HepG2 (cell line): ENCODE measurements around the gene LRRC32. TPM values are rescaled to one million over a fixed set of nuclear protein-coding genes. Genes with fewer than 3 reads are reported as not detected.

Experiments used
- ATAC-seq: fragments of 200-7000 bp; cut with Tn5 transposase; 3 replicates; pipeline ENCODE4 v1.9.1; 2020; ENCODE audit warnings: mild to moderate bottlenecking, moderate library complexity
- BruUV-seq: library from RNA; stranded (reverse); fragments of 400-500 nt; replicated peaks from 2 replicates; lab custom pipeline; 2021; lab: Mats Ljungman, UMichigan
- CTCF ChIA-PET: fragments of 300-600 bp; formaldehyde crosslinking; extraction: SDS; loops from one replicate; lab custom pipeline; 2021; ENCODE audit warnings: low total read pairs, inconsistent platforms, low intra/inter-chr PET ratio; lab: Yijun Ruan, JAX
- POLR2A ChIA-PET: fragments of 350-600 bp; sonication (Branson Sonifier 250); formaldehyde crosslinking; loops from one replicate; lab custom pipeline; 2020; ENCODE audit warnings: antibody characterized with exemption, inconsistent platforms; lab: Yijun Ruan, JAX
- DNase-seq: peaks from one replicate; pipeline ENCODE4 v3.0.0-alpha.2; 2015; ENCODE audit warnings: low spot score
- FAIRE-seq: peaks from 3 replicates; lab custom pipeline; 2011; peaks lifted over from hg19 to GRCh38; lab: Jason Lieb, UNC
- H2AFZ ChIP-seq: one replicate; pipeline ENCODE4 v1.6.1; 2011; ENCODE audit warnings: low read length, inconsistent platforms
- H3K27ac ChIP-seq: fragments of 300-600 bp; 3 replicates; pipeline ENCODE4 v1.8.0; 2011; ENCODE audit warnings: mixed run types, mild to moderate bottlenecking, mixed read lengths, low read length, inconsistent platforms; ENCODE audit not compliant: insufficient read depth; ENCODE audit errors: extremely low read length
- H3K27me3 ChIP-seq, 2 experiments: fragments of 200-600 bp in 1 of 2; 2 replicates in 1 of 2; 3 replicates in 1 of 2; pipeline versions ENCODE4 v1.6.0 to v1.8.0; 2011; ENCODE audit warnings: low read length in 2 of 2, mild to moderate bottlenecking in 2 of 2, moderate library complexity in 2 of 2, inconsistent platforms in 1 of 2; ENCODE audit not compliant: insufficient read depth in 2 of 2, control insufficient read depth in 1 of 2
- H3K36me3 ChIP-seq, 2 experiments: fragments of 200-600 bp in 1 of 2; replicated peaks in 1 of 2; 2 replicates in 1 of 2; 3 replicates in 1 of 2; pipeline versions ENCODE4 v1.5.1 to v1.8.0; 2011; ENCODE audit warnings: low read length in 2 of 2, inconsistent platforms in 1 of 2; ENCODE audit not compliant: insufficient read depth in 2 of 2, control insufficient read depth in 1 of 2
- H3K4me1 ChIP-seq: 2 replicates; pipeline ENCODE4 v1.5.1; 2012; ENCODE audit warnings: low read length, inconsistent platforms; ENCODE audit not compliant: insufficient read depth
- H3K4me2 ChIP-seq: 2 replicates; pipeline ENCODE4 v1.6.0; 2011; ENCODE audit warnings: low read depth, low read length, inconsistent platforms
- H3K4me3 ChIP-seq, 3 experiments: fragments of 200-600 bp in 1 of 3; sonication (generic), shearing (Covaris generic) in 1 of 3; replicated peaks in 1 of 3; 2 replicates each; pipeline ENCODE4 v1.5.1; 2011 to 2016; ENCODE audit warnings: low read length in 3 of 3, inconsistent platforms in 2 of 3, low read depth in 2 of 3, mild to moderate bottlenecking in 2 of 3, control low read depth in 1 of 3, mixed read lengths in 1 of 3; ENCODE audit not compliant: insufficient read depth in 1 of 3
- H3K79me2 ChIP-seq: one replicate; pipeline ENCODE4 v1.6.1; 2011; ENCODE audit warnings: low read length, inconsistent platforms; ENCODE audit not compliant: insufficient read depth
- H3K9ac ChIP-seq: 2 replicates; pipeline ENCODE4 v1.6.0; 2011; ENCODE audit warnings: mild to moderate bottlenecking, low read depth, low read length, inconsistent platforms; ENCODE audit not compliant: insufficient read depth
- H3K9me3 ChIP-seq: 2 replicates; pipeline ENCODE4 v1.5.1; 2012; ENCODE audit warnings: mild to moderate bottlenecking, low read length
- H4K20me1 ChIP-seq: 2 replicates; pipeline ENCODE4 v1.6.0; 2011; ENCODE audit warnings: inconsistent platforms, mild to moderate bottlenecking, low read length, moderate library complexity; ENCODE audit not compliant: insufficient read depth
- BORCS8-MEF2B ChIP-seq: sonication (generic); formaldehyde crosslinking; IDR thresholded peaks from 2 replicates; pipeline ENCODE4 v1.8.0; 2022; ENCODE audit warnings: mild to moderate bottlenecking, missing genetic modification reagents
- ETV6 ChIP-seq: sonication (generic); formaldehyde crosslinking; conservative IDR thresholded peaks from 2 replicates; pipeline ENCODE4 v1.4.0; 2020; ENCODE audit warnings: missing genetic modification reagents
- GPBP1L1 ChIP-seq: sonication (generic); formaldehyde crosslinking; IDR thresholded peaks from 2 replicates; pipeline ENCODE4 v1.5.0; 2020; ENCODE audit warnings: mild to moderate bottlenecking, missing genetic modification reagents
- MXD4 ChIP-seq: IDR thresholded peaks from 2 replicates; pipeline ENCODE4 v1.6.1; 2016; ENCODE audit warnings: mild to moderate bottlenecking, missing biosample characterization, missing genetic modification reagents
- NFIB ChIP-seq: sonication (generic); formaldehyde crosslinking; IDR thresholded peaks from 2 replicates; pipeline ENCODE4 v1.9.0; 2021; ENCODE audit warnings: missing genetic modification reagents, mild to moderate bottlenecking, borderline replicate concordance
- PITX1 ChIP-seq: sonication (generic); formaldehyde crosslinking; IDR thresholded peaks from 2 replicates; pipeline ENCODE4 v1.5.1; 2020; ENCODE audit warnings: mild to moderate bottlenecking, missing genetic modification reagents
- REST ChIP-seq, 2 experiments: IDR thresholded peaks; 2 replicates each; pipeline ENCODE4 v1.6.1; 2011 to 2012; ENCODE audit warnings: low read length in 2 of 2, borderline replicate concordance in 1 of 2, low read depth in 1 of 2, mild to moderate bottlenecking in 1 of 2, moderate library complexity in 1 of 2
- RFX1 ChIP-seq: fragments of 450-650 bp; IDR thresholded peaks from 2 replicates; pipeline ENCODE4 v1.6.1; 2017
- TBX3 ChIP-seq: fragments of 450-650 bp; IDR thresholded peaks from 2 replicates; pipeline ENCODE4 v1.6.1; 2017; ENCODE audit warnings: antibody characterized with exemption, mild to moderate bottlenecking, inconsistent platforms, borderline replicate concordance
- ZBTB21 ChIP-seq: sonication (generic); formaldehyde crosslinking; IDR thresholded peaks from 2 replicates; pipeline ENCODE4 v1.4.0; 2020; ENCODE audit warnings: missing genetic modification reagents
- ZBTB33 ChIP-seq: sonication (generic); formaldehyde crosslinking; IDR thresholded peaks from 2 replicates; pipeline ENCODE4 v1.4.0; 2020; ENCODE audit warnings: missing genetic modification reagents
- ZFY ChIP-seq: sonication (generic); formaldehyde crosslinking; IDR thresholded peaks from 2 replicates; pipeline ENCODE4 v1.4.0; 2020; ENCODE audit warnings: missing genetic modification reagents
- ZNF138 ChIP-seq: sonication (generic); formaldehyde crosslinking; IDR thresholded peaks from 2 replicates; pipeline ENCODE4 v1.5.0; 2020; ENCODE audit warnings: mild to moderate bottlenecking, low read depth, missing genetic modification reagents
- ZNF224 ChIP-seq: sonication (generic); formaldehyde crosslinking; IDR thresholded peaks from 2 replicates; pipeline ENCODE4 v1.5.0; 2020; ENCODE audit warnings: mild to moderate bottlenecking, missing genetic modification reagents
- ZNF678 ChIP-seq: sonication (generic); formaldehyde crosslinking; IDR thresholded peaks from 2 replicates; pipeline ENCODE4 v1.4.0; 2020; ENCODE audit warnings: mild to moderate bottlenecking, missing genetic modification reagents
- ZNF749 ChIP-seq: sonication (generic); formaldehyde crosslinking; IDR thresholded peaks from 2 replicates; pipeline ENCODE4 v1.8.0; 2022; ENCODE audit warnings: mild to moderate bottlenecking, missing genetic modification reagents, moderate library complexity, borderline replicate concordance
- ZSCAN31 ChIP-seq: sonication (generic); formaldehyde crosslinking; IDR thresholded peaks from 2 replicates; pipeline ENCODE4 v1.5.0; 2020; ENCODE audit warnings: low read depth, mild to moderate bottlenecking, missing genetic modification reagents
- WGBS: methylation state at CpG from one replicate; pipeline ENCODE4 v1.1.6; 2017; ENCODE audit warnings: low lambda C conversion rate; 5-methylcytosine and 5-hydroxymethylcytosine counted together
- in situ Hi-C: cut with HindIII; loops from 2 replicates; pipeline ENCODE4 v1.10.0; 2017; ENCODE audit warnings: low pct_unique_long_range_greater_than_20kb; ENCODE audit not compliant: extremely low pct_ligation_motif_present
- intact Hi-C: fragments of 100-400 bp; cut with micrococcal nuclease; formaldehyde crosslinking; loops from one replicate; pipeline ENCODE4 v1.10.0; 2022; ENCODE audit not compliant: unreplicated experiment
- polyA plus RNA-seq, 8 experiments: library from polyadenylated mRNA; depleted of rRNA in 3 of 8; stranded (reverse) in 7 of 8; unstranded in 1 of 8; fragments of >200 nt; fragmentation: Illumina TruSeq in 4 of 8; extraction: Trizol in 4 of 8; gene quantifications; 2 replicates each; pipeline versions ENCODE4 v1.2.1 to v1.2.3, GENCODE V29; 2011 to 2016; ENCODE audit warnings: low read depth in 4 of 8, missing spikeins in 1 of 8, mixed read lengths in 1 of 8; ENCODE audit not compliant: insufficient read depth in 1 of 8
- total RNA-seq, 5 experiments: library from RNA; depleted of rRNA; stranded (reverse); fragments of >200 nt; fragmentation: Illumina TruSeq; extraction: Trizol; gene quantifications; 2 replicates each; pipeline ENCODE4 v1.2.3, GENCODE V29; 2016; ENCODE audit warnings: low read depth in 1 of 5
- TF ChIP-seq, protein P1 (sequence below): sonication (generic); formaldehyde crosslinking; IDR thresholded peaks from 2 replicates; pipeline ENCODE4 v1.5.1; 2020; ENCODE audit warnings: missing genetic modification reagents, mild to moderate bottlenecking, borderline replicate concordance

LRRC32 gene
- total and polyA plus RNA-seq, 2 of the 13 experiments (the other 11 are each of a cell fraction or from before 2014, with no cell fraction given) = 0.07 TPM; not detected in 1

- WGBS = 59% methylated on average over 3 of the region's 8 CpGs
- ATAC-seq = no peak
- no TSS peak for BruUV-seq
- intact Hi-C loops = no loop called here
- Histone ChIP-seq H3K9ac (no peak overlapping the region), H3K4me1 (peaks cover 15% of the 10 kb centered on the region), H4K20me1 (no peaks in the 10 kb centered on the region), H3K4me2 (no peak overlapping the region), H3K27ac (no peak overlapping the region), H3K79me2 (no peaks in the 10 kb centered on the region), H3K9me3 (no peaks in the 10 kb centered on the region), H3K4me3 (no peak overlapping the region), H3K27me3 (peaks cover 0 to 57% of the 10 kb centered on the region in 2 experiments; a peak in 3 of 5 replicates), H2AFZ (no peak overlapping the region), H3K36me3 (no peaks in the 10 kb centered on the region)
- ChIA-PET CTCF (no interaction called here), POLR2A (no interaction called here)
- in situ Hi-C loops = no loop called here
- FAIRE-seq = no peak
- DNase-seq = no peak
- TF ChIP-seq REST (IDR thresholded peaks at IDR 0.05; ENCODE audit: borderline replicate concordance in 1 of 2, low read depth in 1 of 2, low read length in 2 of 2) (no peak), ZBTB21 (CRISPR knock-in tag) (no peak), NFIB (no peak), ZSCAN31 (CRISPR knock-in tag) (no peak), BORCS8-MEF2B (CRISPR knock-in tag) (no peak), PITX1 (CRISPR knock-in tag) (no peak), ETV6 (CRISPR knock-in tag) (no peak), MXD4 (CRISPR knock-in tag) (no peak), ZBTB33 (CRISPR knock-in tag) (no peak), RFX1 (no peak), ZNF138 (no peak), GPBP1L1 (CRISPR knock-in tag) (no peak), TBX3 (no peak), ZFY (CRISPR knock-in tag) (no peak), ZNF678 (CRISPR knock-in tag) (no peak), ZNF224 (CRISPR knock-in tag) (no peak), ZNF749 (CRISPR knock-in tag) (no peak)
- TF ChIP-seq, protein P1, sequence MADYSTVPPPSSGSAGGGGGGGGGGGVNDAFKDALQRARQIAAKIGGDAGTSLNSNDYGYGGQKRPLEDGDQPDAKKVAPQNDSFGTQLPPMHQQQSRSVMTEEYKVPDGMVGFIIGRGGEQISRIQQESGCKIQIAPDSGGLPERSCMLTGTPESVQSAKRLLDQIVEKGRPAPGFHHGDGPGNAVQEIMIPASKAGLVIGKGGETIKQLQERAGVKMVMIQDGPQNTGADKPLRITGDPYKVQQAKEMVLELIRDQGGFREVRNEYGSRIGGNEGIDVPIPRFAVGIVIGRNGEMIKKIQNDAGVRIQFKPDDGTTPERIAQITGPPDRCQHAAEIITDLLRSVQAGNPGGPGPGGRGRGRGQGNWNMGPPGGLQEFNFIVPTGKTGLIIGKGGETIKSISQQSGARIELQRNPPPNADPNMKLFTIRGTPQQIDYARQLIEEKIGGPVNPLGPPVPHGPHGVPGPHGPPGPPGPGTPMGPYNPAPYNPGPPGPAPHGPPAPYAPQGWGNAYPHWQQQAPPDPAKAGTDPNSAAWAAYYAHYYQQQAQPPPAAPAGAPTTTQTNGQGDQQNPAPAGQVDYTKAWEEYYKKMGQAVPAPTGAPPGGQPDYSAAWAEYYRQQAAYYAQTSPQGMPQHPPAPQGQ (CRISPR knock-in tag) = no peak
Measured at GRCh38 chr11:76671237-76671592, 668 bp upstream of the LRRC32 start.
